Activated naive CD4-positive, alpha-beta T cell treated with anti-CD3 and anti-CD28 coated beads for 36 hours (primary cell): ENCODE results near the gene GP1BB. TPM values are rescaled to one million over a fixed set of nuclear protein-coding genes. Genes with fewer than 3 reads are reported as not detected.

Source experiments
- CTCF ChIA-PET: fragments of 350-600 bp; sonication (Branson Sonifier 250); formaldehyde crosslinking; loops from one replicate; lab custom pipeline; 2021; ENCODE audit warnings: antibody characterized with exemption; lab: Charles Lee
- DNase-seq: peaks from one replicate; pipeline ENCODE4 v3.0.0-alpha.2; 2020
- H3K27ac Mint-ChIP-seq: one replicate; pipeline ENCODE4 v1.8.0; 2021; ENCODE audit warnings: mild to moderate bottlenecking, mixed read lengths
- H3K27me3 Mint-ChIP-seq: one replicate; pipeline ENCODE4 v1.8.0; 2021; ENCODE audit warnings: low read depth, mixed read lengths
- H3K36me3 Mint-ChIP-seq: one replicate; pipeline ENCODE4 v1.8.0; 2021; ENCODE audit warnings: low read depth, mixed read lengths
- H3K4me1 Mint-ChIP-seq: one replicate; pipeline ENCODE4 v1.8.0; 2021; ENCODE audit warnings: low read depth, mixed read lengths
- H3K4me3 Mint-ChIP-seq: one replicate; pipeline ENCODE4 v1.8.0; 2021; ENCODE audit warnings: mild to moderate bottlenecking, moderate library complexity, mixed read lengths
- H3K9me3 Mint-ChIP-seq: one replicate; pipeline ENCODE4 v1.8.0; 2021; ENCODE audit warnings: mixed read lengths
- intact Hi-C: fragments of 100-400 bp; cut with micrococcal nuclease; formaldehyde crosslinking; loops from one replicate; pipeline ENCODE4 v1.15.1; 2023
- total RNA-seq, 2 experiments: library from RNA; stranded (reverse); gene quantifications; one replicate each; pipeline ENCODE4 v1.2.3, GENCODE V29; 2021

Gene GP1BB
- total RNA-seq, 2 experiments from 2014 or later = not detected

GRCh38 chr22:19709063-19709769 is 14.1 kb upstream of the GP1BB start:
- DNase-seq = no peak
- CTCF ChIA-PET = interaction anchor here (0.6 to 0.9 kb wide), 2 partner anchors 20 to 21 kb away, joined by 3 to 4 read pairs; no protein-coding TSS in a partner anchor
- peaks cover 2% of the 10 kb centered on the region for H3K4me1 Mint-ChIP-seq
- intact Hi-C loops = no loop called here
- peaks cover 4% of the 10 kb centered on the region for H3K27me3 Mint-ChIP-seq
- no peaks in the 10 kb centered on the region for H3K36me3 Mint-ChIP-seq
- H3K9me3 Mint-ChIP-seq = no peaks in the 10 kb centered on the region
- H3K27ac Mint-ChIP-seq = no peak overlapping the region
- H3K4me3 Mint-ChIP-seq = no peak overlapping the region

DNA sequence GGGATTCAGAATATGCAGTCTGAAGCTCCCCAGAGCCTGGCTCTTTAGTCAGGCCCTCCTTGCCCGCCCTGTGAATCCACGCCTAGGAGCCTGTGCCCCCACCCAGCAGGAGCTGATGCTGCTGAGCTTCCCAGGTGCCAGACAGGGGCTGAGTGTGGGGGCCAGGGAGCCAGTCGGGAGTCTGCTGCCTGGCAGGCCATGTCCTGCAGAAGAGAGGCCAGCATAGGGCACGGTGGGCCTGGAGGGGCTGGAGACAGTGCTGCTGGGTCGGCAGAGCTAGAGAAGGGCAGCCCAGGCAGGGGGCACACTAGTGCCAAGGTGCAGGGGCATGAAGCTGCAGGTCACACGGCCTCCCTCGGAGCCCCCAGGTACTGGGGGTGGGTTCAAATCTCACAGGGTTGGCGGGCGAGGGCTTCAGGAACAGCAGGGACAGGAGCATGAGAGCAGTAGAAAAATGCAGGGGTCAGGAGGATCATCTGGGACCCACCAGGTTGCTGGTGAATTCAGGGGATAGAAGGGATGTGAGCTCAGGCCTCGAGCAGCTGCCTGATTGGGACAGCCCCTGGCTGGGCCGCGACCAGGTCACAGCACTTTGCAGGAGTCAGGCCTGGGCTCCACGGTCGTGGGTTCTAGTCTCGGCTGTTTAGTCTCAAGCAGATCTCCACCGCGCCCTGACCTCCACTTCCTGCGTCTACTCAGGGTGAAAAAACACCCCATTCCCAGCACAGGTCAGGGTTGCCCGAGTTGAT is 13.1 kb upstream of the GP1BB start:
- CTCF ChIA-PET = interaction anchor here (0.9 kb wide), 1 partner anchor 20 kb away, joined by 3 read pairs; no protein-coding TSS in a partner anchor
- no peaks in the 10 kb centered on the region for H3K36me3 Mint-ChIP-seq
- no peaks in the 10 kb centered on the region for H3K9me3 Mint-ChIP-seq
- intact Hi-C loops = no loop called here
- peaks cover 2% of the 10 kb centered on the region for H3K4me1 Mint-ChIP-seq
- no peak overlapping the region for H3K4me3 Mint-ChIP-seq
- no peak overlapping the region for H3K27ac Mint-ChIP-seq
- DNase-seq = no peak
- peaks cover 5% of the 10 kb centered on the region for H3K27me3 Mint-ChIP-seq

DNA sequence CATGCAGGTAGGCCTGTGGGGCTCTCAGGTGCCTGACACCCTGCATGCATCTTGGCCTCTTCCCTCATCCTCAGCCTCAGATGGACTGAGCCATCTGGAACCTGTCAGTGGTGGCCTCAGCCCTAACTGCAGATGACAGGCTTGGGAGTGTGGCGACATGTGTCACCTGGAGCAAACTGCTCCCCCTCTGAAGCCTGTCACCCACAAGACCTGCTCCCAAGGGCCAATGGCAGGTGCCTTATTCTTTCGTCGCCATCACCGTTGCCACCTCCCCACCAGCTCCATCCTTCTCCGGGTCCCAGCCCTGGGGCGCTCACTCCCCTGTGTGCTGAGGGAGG is 12.6 kb upstream of the GP1BB start:
- peaks cover 2% of the 10 kb centered on the region for H3K4me1 Mint-ChIP-seq
- H3K27ac Mint-ChIP-seq = no peak overlapping the region
- no peak overlapping the region for H3K4me3 Mint-ChIP-seq
- CTCF ChIA-PET = no interaction called here
- no peaks in the 10 kb centered on the region for H3K36me3 Mint-ChIP-seq
- intact Hi-C loops = no loop called here
- no peaks in the 10 kb centered on the region for H3K9me3 Mint-ChIP-seq
- no peak for DNase-seq
- H3K27me3 Mint-ChIP-seq = peaks cover 7% of the 10 kb centered on the region

DNA sequence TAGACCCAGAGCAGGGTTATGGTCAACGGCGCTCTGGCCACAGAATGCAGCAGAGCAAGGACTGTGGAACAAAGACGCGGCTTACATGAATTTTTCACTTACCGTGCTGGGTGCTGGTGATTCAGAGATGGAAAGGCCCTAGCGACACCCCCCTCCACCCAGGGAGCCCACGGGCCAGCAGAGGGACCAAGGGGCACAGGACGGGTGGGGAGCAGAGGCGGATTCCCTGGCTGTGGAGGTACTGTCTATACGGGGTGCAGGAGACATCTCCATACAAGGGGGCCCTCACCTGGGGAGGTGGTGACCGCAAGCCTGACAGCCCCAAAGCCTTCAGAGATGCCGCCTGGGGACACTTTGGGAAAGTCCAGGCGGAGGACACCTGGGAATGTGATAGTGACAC is 10.1 kb upstream of the GP1BB start:
- H3K36me3 Mint-ChIP-seq = no peaks in the 10 kb centered on the region
- no peak overlapping the region for H3K4me3 Mint-ChIP-seq
- no peak for DNase-seq
- CTCF ChIA-PET = no interaction called here
- no peak overlapping the region for H3K27ac Mint-ChIP-seq
- peaks cover 5% of the 10 kb centered on the region for H3K4me1 Mint-ChIP-seq
- intact Hi-C loops = no loop called here
- no peaks in the 10 kb centered on the region for H3K9me3 Mint-ChIP-seq
- H3K27me3 Mint-ChIP-seq = peaks cover 14% of the 10 kb centered on the region

GRCh38 chr22:19713650-19714311 is 9.6 kb upstream of the GP1BB start:
- CTCF ChIA-PET = no interaction called here
- intact Hi-C loops = no loop called here
- Mint-ChIP-seq H3K9me3 (no peaks in the 10 kb centered on the region), H3K27me3 (peaks cover 14% of the 10 kb centered on the region), H3K4me1 (peaks cover 5% of the 10 kb centered on the region), H3K36me3 (no peaks in the 10 kb centered on the region), H3K4me3 (peak overlapping the region; percentile 56), H3K27ac (no peak overlapping the region)
- DNase-seq = no peak

DNA sequence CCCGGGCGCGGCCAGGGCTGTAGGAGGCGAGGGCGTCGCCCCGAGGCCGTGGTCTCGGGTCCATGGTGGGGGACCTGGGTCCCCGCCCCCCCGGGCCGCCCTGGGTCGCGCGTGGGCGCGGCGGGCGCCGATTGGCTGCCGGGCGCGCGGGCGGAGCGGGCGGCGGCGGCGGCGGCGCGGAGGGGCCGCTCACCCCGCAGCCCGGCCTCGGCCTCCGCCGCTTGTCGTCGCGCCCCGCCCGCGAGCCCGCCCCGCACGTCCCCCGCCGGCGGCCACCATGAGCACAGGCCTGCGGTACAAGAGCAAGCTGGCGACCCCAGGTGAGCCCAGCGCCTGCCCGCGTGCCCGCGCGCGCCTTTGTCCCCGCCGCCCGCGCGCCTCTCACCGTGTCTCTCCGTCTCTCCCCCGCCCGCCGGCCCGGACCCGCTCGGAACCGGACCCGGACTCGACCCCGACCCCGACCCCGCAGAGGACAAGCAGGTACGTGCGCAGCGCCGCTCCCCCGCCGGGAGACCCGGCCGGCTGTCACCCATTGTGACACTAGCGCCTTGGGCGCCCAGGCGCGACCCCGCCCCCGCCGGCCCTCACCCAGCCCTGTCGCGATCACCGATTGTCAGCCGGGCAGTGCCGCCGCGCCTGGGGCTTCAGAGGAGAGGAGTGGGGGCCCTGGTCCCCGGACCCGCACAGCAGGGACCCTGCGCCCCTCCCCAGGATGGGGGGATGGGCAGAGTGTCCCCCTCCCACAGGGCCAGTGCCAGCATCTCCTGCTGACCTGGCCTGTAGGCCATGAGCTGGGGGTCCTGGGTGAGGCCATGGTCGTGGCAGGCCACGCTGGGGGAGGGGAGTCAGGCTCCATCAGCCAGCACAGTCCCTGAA is 8.8 kb upstream of the GP1BB start, which contains the start of gene SEPTIN5:
Gene SEPTIN5 (plus strand): TSS at position 192 of the 876 bp plus-strand sequence. CDS start 86 bp downstream, at position 278.
- intact Hi-C loops = no loop called here
- no peak within 1 kb of the TSS for H3K27ac Mint-ChIP-seq
- H3K27me3 Mint-ChIP-seq = peaks cover 18% of the 10 kb centered on the region
- CTCF ChIA-PET = interaction anchor here (0.7 to 1.1 kb wide), 2 partner anchors 16 to 35 kb away, joined by 4 to 5 read pairs; no protein-coding TSS in a partner anchor
- H3K4me3 Mint-ChIP-seq = peak within 1 kb of the TSS; percentile 63
- H3K9me3 Mint-ChIP-seq = no peaks in the 10 kb centered on the region
- H3K4me1 Mint-ChIP-seq = peaks cover 9% of the 10 kb centered on the region
- DNase-seq = no peak
- no peaks in the 10 kb centered on the region for H3K36me3 Mint-ChIP-seq

DNA sequence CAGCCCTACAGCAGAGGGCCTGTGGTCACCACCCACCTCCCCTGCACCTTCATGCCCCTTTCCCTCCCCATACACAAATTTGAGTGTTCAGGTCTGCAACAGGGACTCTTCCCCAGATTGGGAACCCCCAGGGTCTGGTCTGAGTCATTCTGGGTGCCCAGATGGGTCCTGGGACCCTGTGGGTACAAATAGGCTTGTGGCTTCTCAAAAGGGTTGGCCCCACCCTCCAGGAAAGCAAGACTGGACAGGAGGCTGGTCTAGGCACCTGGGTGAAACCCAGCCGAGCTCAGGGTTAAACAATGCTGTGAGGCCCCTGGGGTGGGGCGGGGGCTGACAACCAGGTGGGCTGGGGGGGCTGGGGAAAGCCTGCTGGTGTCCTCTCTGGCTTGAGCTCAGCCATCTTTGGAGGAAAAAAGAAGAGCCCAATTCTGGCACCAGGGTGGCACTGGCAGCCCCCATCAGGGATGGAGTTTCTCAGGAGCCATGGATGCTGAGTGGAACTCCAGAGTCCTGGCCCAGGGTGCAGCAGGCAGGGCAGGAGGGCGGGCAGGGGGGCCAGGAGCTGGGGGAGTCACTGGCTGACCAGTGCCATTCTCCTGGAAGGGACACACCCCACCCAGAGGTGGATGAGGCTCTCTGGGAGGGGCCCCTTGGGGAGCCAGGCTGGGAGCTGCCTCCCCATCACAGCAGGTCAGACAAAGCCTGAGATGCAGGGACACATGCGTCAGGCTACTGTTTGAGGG is 8.0 kb upstream of the GP1BB start:
- no peak for DNase-seq
- Mint-ChIP-seq H3K27me3 (peaks cover 25% of the 10 kb centered on the region), H3K36me3 (no peaks in the 10 kb centered on the region), H3K4me3 (peak overlapping the region; percentile 24), H3K27ac (no peak overlapping the region), H3K9me3 (no peaks in the 10 kb centered on the region), H3K4me1 (peaks cover 9% of the 10 kb centered on the region)
- CTCF ChIA-PET = interaction anchor here (0.7 to 1.1 kb wide), 2 partner anchors 15 to 36 kb away, joined by 4 to 5 read pairs; no protein-coding TSS in a partner anchor
- intact Hi-C loops = no loop called here

DNA sequence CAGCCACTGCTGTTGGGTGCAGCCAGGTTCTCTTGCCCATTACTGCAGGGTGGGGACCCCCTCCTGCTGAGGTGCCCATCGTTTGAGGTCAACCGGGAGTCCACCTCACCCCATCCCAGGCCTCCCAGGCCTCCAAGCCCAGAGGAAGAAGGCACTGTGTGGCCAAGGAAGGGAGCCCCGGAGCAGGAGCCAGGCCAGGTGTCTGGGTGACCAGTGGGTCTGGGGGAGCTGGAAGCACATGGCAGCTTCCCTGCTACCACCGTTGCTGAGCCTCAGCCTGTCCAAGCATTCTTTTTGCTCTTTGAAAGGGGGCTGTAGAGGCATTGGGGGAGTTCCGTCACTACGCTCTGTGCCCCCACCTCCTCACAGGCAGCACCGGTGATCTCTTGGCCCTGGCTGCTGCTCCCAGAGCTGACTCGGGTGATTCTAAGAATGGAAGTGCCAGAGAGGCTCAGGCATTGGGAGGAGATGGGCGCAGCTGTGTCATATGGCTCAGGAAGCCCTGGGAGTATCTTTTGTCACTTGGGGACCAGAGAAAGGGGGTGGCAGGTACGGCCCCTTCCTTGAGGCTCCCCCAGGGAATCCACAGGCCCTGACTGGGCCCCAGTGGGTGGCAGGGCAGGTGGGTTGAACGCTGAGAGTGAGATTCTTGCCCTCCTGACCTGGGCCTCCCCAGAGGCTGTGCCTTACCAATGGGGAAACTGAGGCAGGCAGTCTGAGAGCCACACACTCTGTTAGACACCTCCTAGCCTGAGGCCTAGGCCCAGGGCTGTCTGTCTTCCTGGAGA is 7.1 kb upstream of the GP1BB start:
- no peak for DNase-seq
- Mint-ChIP-seq H3K27me3 (peaks cover 34% of the 10 kb centered on the region), H3K36me3 (no peaks in the 10 kb centered on the region), H3K27ac (no peak overlapping the region), H3K4me1 (peaks cover 9% of the 10 kb centered on the region), H3K9me3 (no peaks in the 10 kb centered on the region), H3K4me3 (no peak overlapping the region)
- intact Hi-C loops = no loop called here
- CTCF ChIA-PET = interaction anchor here (1.0 to 1.1 kb wide), 2 partner anchors 14 to 85 kb away, joined by 3 to 5 read pairs; no protein-coding TSS in a partner anchor

DNA sequence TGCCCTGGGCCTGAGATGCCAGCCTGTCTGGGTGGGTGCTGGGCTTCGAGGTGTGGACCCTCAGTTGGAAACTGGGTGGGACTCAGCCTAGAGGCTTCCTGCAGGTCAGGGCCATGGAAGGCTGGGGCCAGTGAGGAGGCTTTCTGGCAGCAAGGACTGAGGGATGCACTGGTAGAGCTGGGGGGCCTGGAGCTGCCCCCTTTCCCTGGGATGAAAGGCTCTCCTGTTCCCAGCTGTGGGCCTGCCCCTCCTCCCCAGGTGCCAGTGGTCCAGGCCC is 6.6 kb upstream of the GP1BB start:
- CTCF ChIA-PET = interaction anchor here (0.9 to 1.0 kb wide), 3 partner anchors 15 to 85 kb away, joined by 3 to 4 read pairs (median 3); no protein-coding TSS in a partner anchor
- intact Hi-C loops = no loop called here
- Mint-ChIP-seq H3K9me3 (no peaks in the 10 kb centered on the region), H3K4me3 (no peak overlapping the region), H3K4me1 (peaks cover 9% of the 10 kb centered on the region), H3K36me3 (no peaks in the 10 kb centered on the region), H3K27ac (no peak overlapping the region), H3K27me3 (peaks cover 38% of the 10 kb centered on the region)
- no peak for DNase-seq

DNA sequence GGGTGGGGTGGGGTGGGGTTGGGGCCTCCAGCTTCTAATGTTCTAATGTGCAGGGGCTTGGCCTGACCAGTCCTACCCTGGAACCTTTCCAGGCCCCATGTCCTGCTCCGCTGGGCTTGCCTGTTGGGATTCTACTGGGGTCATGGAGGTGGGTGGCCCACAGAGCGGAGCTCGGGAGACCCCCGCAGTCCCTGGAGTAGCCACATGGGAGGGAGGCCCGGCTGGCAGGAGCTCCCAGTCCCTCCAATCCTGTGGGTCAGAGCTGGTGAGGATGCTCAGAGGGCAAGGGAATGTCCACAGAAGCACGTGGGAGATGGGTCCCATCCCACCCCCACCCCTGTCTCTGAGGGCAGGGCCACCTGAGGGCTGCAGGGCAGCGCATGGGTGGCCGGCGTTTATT is 6.2 kb upstream of the GP1BB start:
- Mint-ChIP-seq H3K4me1 (peaks cover 9% of the 10 kb centered on the region), H3K4me3 (no peak overlapping the region), H3K27me3 (peaks cover 39% of the 10 kb centered on the region), H3K36me3 (no peaks in the 10 kb centered on the region), H3K9me3 (no peaks in the 10 kb centered on the region), H3K27ac (no peak overlapping the region)
- intact Hi-C loops = no loop called here
- CTCF ChIA-PET = interaction anchor here (0.6 to 1.0 kb wide), 4 partner anchors 16 to 173 kb away, joined by 3 to 4 read pairs (median 3); no protein-coding TSS in a partner anchor
- no peak for DNase-seq
